OCI-M2 (cell line): Measurements from ENCODE around the gene SLC7A1.

Experiments
- DNase-seq: peaks from one replicate; lab custom pipeline; 2025; ENCODE audit not compliant: unreplicated experiment; lab: John Stamatoyannopoulos, UW

SLC7A1 gene

GRCh38 chr13:29494520-29494919 lies 101.0 kb downstream of the SLC7A1 start:
- DNase-seq: no peak

DNA sequence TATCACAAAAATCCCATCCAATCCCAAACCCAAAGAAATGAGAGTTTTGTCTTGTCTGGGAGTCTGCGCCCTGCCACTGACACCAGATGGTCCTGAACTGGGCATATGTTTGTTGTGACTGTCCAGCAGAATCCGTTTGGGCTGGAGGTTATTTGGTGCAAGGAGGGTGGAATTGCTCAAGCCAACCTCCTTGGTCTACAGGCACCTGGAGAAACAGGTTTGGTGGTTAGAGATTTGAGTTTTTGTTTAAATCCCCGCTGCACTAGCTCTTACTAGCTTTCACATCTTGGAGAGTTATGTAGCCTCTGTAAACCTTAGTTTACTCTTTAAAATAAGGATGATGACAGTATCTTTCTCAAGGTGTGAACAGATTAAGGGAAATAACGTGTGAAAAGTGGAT lies 101.7 kb downstream of the SLC7A1 start:
- DNase-seq: no peak

GRCh38 chr13:29491248-29491647 lies 104.2 kb downstream of the SLC7A1 start:
- no peak for DNase-seq

DNA sequence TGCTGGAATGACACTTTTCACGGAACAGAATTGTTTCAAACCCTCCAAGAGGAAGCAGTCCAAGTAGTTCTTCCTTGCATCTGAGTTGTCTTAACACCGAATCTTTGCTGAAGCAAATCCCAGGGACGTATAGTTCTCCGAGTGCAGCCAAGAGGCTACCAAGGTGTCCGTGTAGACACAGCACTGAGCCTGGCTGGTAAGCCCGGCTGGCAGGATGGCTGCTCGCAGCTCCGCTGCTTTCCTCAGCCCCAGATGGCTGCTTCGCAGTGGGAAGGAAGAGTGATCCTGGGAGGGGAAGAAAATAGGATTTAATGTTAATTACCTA lies 105.0 kb downstream of the SLC7A1 start:
- no peak for DNase-seq

GRCh38 chr13:29489650-29490560 lies 105.6 kb downstream of the SLC7A1 start:
- DNase-seq: no peak

DNA sequence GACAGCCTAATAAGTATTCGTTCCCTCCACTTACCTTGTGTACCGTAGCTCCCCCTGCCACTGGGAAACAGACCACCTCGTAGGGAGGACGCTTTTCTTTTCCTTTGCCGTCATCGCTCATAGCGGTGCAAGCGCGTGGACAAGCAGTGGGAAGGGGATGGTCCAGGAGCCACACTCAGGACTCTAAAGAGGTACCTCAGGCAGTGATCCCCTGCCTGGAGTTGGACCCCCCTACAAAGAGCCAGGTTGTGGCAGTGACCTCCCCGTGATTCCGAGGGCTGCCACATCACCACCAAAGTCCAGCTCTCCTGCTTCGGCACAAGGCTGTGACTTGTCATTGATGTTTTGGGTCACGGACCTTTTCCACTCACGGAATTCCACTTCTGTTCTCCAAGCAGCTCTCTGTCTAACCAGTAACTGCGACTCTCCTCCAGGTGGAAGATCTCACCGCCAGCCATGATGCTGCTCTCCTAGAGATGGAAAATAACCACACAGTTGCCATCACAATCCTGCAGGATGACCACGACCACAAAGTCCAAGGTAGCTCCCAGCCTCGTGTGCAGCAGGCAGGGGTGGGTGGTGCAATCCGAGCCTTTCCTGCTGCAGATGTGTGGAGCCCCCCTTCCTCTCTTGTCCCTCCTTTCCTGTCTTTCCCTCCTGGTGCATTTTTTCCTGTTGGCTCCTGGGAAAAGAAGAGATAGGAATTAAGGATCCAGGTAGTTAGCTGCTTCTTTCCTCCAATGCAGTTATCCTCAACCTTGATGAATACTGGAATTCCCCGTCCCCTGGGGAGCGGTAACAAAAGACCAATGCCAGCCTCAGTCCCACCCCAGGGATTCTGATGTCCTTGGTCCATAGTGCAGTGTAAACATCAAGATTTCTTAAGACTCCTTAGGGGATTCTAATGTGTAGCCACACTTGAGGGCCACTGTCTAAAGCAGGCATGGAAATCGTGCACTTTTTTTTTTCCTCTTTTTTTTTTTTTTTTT lies 107.7 kb downstream of the SLC7A1 start:
- no peak for DNase-seq

- no peak for DNase-seq
Observed at GRCh38 chr13:29486551-29486950, 108.9 kb downstream of the SLC7A1 start.

- DNase-seq: no peak
Observed at GRCh38 chr13:29484796-29485195, 110.7 kb downstream of the SLC7A1 start.

DNA sequence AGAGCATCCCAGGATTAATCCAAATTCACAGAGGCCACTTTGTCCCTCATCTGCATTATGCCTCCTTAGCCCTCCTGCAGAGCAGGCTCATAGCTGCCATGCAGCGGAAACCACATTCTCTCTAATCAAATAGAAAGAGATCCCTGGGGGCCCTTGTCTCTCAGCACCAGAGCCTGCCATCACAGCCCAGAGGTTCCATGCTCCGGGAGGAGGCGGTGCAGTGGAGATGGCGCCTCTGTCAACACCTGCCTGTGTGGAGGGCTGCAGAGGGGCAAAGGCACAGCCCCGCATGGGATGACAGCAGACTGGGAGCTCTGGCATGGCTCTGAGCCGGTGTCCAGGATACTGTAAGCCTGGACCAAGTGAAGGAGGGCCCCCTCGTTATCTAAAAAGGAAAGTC lies 111.3 kb downstream of the SLC7A1 start:
- DNase-seq: no peak

- DNase-seq: no peak
Observed at GRCh38 chr13:29483623-29484022, 111.9 kb downstream of the SLC7A1 start.

GRCh38 chr13:29483211-29483610 lies 112.3 kb downstream of the SLC7A1 start:
- no peak for DNase-seq

DNA sequence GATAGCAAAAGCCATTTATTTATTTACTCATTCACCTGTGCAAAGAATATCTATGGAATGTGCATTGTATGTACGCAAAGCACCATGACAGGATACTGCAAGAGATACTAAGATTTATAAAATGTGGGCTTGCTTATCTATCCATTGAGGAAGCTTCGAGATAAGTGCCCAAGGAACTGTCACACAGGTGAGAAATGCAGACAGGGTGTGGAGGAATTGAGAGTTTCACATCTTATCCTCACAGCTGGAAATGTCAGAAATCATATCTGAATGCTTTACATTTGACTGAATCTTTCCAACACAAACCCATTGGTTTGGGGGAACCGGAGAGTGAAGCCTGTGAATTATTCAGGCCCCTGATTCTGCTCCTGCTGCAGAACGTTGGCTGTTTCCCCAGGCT lies 113.0 kb downstream of the SLC7A1 start:
- no peak for DNase-seq

DNA sequence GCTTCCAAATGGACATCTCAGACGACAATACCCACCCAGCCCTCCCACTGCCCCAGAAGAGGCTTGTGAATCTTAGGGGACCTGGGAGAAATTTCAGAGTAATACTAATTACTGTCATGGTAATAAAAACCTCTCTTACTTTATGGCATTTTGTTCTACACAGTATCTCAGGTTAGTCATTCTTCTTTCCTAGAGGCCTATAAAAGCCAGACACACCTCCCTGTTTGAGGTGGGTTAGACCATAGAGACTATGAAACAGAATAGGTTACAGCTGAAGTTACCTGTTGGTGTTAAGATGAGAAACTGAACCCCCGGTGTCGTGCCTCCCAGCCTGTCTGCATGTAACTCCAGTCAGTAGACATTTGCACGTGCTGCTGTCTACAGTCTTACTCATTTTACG lies 113.9 kb downstream of the SLC7A1 start:
- no peak for DNase-seq

DNA sequence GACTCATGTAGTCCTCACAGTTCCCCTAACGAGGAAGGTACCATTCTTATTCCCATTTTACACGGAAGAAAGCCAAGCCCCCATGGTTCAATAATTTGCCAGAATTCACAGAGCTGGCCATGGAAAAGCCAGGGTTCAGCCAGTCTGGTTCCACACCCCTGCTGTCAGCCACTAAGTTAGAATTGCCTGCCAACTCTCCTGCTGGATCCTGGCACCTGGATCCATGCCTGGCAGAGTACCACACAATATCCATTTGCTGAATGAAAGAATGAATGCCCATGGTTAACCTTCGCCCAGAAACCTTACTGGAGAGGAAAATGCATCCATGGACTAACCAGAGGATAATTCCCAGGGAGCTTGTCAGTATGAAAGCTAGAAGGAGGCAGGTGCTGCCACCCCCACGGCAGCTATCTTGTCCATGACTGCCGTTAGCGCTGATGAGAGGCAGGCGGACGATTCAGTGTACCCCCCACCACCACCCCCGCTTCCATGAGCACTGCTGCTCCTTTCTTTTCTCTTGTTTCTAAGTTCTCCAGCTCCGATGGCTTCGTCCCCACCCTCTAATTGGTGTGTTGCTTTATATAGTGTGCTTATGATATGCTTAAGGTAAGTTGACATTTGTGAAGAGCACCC lies 114.5 kb downstream of the SLC7A1 start:
- DNase-seq: no peak

- no peak for DNase-seq
Observed at GRCh38 chr13:29479716-29480492, 115.6 kb downstream of the SLC7A1 start.

DNA sequence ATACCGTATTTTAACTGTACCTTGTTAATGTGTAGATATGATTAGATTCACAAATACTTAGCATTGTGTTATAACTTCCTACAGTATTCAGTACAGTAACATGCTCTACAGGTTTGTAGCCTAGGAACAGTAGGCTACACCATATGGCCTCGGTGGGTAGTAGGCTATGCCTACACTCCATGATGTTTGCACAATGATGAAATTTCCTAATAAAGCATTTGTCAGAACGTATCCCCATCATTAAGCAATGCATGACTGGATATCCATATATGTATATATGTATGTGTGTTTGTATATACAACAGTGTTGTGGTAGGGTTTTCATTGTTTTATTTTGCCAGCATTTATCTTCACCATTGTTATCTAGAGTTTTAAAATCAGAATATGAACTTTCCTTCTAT lies 119.4 kb downstream of the SLC7A1 start:
- DNase-seq: no peak

- no peak for DNase-seq
Observed at GRCh38 chr13:29474991-29475390, 120.5 kb downstream of the SLC7A1 start.

DNA sequence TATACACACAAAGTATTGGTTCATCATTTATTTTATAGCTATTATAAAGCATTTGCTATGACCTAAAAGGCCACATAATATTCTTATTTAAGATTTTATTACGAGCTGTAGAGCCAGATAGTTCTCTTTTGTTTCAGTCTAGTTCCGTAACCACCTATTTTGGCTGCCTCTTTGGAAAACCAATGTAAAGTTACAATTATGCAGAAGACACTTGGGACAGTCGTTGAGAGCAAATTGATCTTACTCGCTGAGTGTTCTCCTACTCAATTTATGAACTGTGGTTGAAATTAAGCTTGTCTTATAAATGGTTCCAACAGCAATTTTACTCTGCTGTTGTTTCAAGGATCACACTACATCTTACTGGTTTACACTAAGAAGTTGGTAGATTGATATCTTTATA lies 122.3 kb downstream of the SLC7A1 start:
- no peak for DNase-seq

- no peak for DNase-seq
Observed at GRCh38 chr13:29472332-29472961, 123.0 kb downstream of the SLC7A1 start.

GRCh38 chr13:29471551-29471950 lies 123.9 kb downstream of the SLC7A1 start:
- no peak for DNase-seq
